ENCODE measurements around the gene LTBP2.

DNA sequence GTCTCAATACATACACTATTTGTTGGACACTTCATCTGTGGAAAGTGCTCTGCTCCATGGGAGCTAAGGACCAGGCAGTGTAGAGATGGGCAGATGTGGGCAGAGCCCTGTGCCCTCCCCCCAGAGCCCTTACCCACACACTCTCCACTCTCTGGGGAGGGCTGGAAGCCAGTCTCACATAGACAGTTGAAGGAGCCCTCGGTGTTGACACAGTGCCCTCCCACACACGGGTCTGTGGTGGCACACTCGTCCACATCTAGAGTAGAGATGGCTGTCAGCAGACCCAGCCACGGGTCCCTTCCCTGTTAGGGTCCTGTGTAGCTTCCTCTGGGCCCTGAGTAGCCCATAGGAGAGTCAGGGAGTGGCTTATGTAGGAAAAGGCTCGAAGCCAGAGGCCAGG is 104.2 kb downstream of the LTBP2 start:
- TF ChIP-seq, protein P1, sequence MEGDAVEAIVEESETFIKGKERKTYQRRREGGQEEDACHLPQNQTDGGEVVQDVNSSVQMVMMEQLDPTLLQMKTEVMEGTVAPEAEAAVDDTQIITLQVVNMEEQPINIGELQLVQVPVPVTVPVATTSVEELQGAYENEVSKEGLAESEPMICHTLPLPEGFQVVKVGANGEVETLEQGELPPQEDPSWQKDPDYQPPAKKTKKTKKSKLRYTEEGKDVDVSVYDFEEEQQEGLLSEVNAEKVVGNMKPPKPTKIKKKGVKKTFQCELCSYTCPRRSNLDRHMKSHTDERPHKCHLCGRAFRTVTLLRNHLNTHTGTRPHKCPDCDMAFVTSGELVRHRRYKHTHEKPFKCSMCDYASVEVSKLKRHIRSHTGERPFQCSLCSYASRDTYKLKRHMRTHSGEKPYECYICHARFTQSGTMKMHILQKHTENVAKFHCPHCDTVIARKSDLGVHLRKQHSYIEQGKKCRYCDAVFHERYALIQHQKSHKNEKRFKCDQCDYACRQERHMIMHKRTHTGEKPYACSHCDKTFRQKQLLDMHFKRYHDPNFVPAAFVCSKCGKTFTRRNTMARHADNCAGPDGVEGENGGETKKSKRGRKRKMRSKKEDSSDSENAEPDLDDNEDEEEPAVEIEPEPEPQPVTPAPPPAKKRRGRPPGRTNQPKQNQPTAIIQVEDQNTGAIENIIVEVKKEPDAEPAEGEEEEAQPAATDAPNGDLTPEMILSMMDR (IDR thresholded peaks at IDR 0.05 in 4 of 5, conservative IDR thresholded peaks at IDR 0.05 in 1 of 5): no peak
- no peak for TF ChIP-seq POLR2A (IDR thresholded peaks at IDR 0.05)
